Neural cell (in vitro differentiated cells): Measurements from ENCODE around the gene MIEN1. TPM values are rescaled to one million over a fixed set of nuclear protein-coding genes. Genes with fewer than 3 reads are reported as not detected.

Source experiments
- H2AFZ ChIP-seq: fragments of 200-600, 300-800 bp; sonication (generic), shearing (Covaris generic); 2 replicates; pipeline ENCODE4 v1.6.0; 2014; ENCODE audit warnings: low read depth, mild to moderate bottlenecking, antibody characterized with exemption, low read length, moderate library complexity
- H3F3A ChIP-seq: fragments of 200-600 bp; shearing (Covaris generic); 2 replicates; pipeline ENCODE4 v1.6.1; 2016; ENCODE audit warnings: mild to moderate bottlenecking, moderate library complexity, mixed read lengths, antibody characterized with exemption, low read length; ENCODE audit not compliant: insufficient read depth, poor library complexity, severe bottlenecking
- H3K27ac ChIP-seq: fragments of 200-600, 300-800 bp; sonication (generic), shearing (Covaris generic); 2 replicates; pipeline ENCODE4 v1.5.1; 2014; ENCODE audit warnings: mild to moderate bottlenecking, low read length, moderate library complexity
- H3K27me3 ChIP-seq: fragments of 300-800, 200-600 bp; sonication (generic), shearing (Covaris generic); 2 replicates; pipeline ENCODE4 v1.6.0; 2014; ENCODE audit warnings: mild to moderate bottlenecking, low read depth, low read length, moderate library complexity; ENCODE audit not compliant: insufficient read depth
- H3K36me3 ChIP-seq: fragments of 300-800, 200-600 bp; sonication (generic), shearing (Covaris generic); 2 replicates; pipeline ENCODE4 v1.5.1; 2014; ENCODE audit warnings: mild to moderate bottlenecking, antibody characterized with exemption, low read length, moderate library complexity; ENCODE audit not compliant: insufficient read depth
- H3K4me2 ChIP-seq: fragments of 300-800, 200-600 bp; sonication (generic), shearing (Covaris generic); 2 replicates; pipeline ENCODE4 v1.6.0; 2014; ENCODE audit warnings: mild to moderate bottlenecking, low read length
- H3K4me3 ChIP-seq: fragments of 300-800, 200-600 bp; sonication (generic), shearing (Covaris generic); 2 replicates; pipeline ENCODE4 v1.5.1; 2014; ENCODE audit warnings: mild to moderate bottlenecking, low read length, moderate library complexity
- H3K79me2 ChIP-seq: fragments of 200-600 bp; shearing (Covaris generic); replicated peaks from 2 replicates; pipeline ENCODE4 v1.6.0; 2014; ENCODE audit warnings: mild to moderate bottlenecking, low read length, moderate library complexity; ENCODE audit not compliant: insufficient read depth
- H3K9ac ChIP-seq: fragments of 300-800, 200-600 bp; sonication (generic), shearing (Covaris generic); 2 replicates; pipeline ENCODE4 v1.6.1; 2016; ENCODE audit warnings: mild to moderate bottlenecking, low read length, mixed read lengths
- H3K9me2 ChIP-seq: fragments of 200-600 bp; shearing (Covaris generic); 2 replicates; pipeline ENCODE4 v1.6.1; 2016; ENCODE audit warnings: mild to moderate bottlenecking, low read length, mixed read lengths; ENCODE audit not compliant: insufficient read depth
- H3K9me3 ChIP-seq: fragments of 200-600, 300-800 bp; sonication (generic), shearing (Covaris generic); 2 replicates; pipeline ENCODE4 v1.6.1; 2016; ENCODE audit warnings: mild to moderate bottlenecking, mixed run types, low read length, moderate library complexity, mixed read lengths
- H4K20me1 ChIP-seq: fragments of 200-600 bp; shearing (Covaris generic); 2 replicates; pipeline ENCODE4 v1.6.1; 2016; ENCODE audit warnings: mild to moderate bottlenecking, mixed run types; ENCODE audit not compliant: insufficient read depth
- EP300 ChIP-seq: fragments of 450-650 bp; conservative IDR thresholded peaks from 2 replicates; pipeline ENCODE4 v1.6.1; 2014; ENCODE audit warnings: antibody characterized with exemption, mild to moderate bottlenecking, moderate library complexity; ENCODE audit not compliant: poor library complexity, severe bottlenecking
- EZH2 ChIP-seq: fragments of 200-600, 300-800 bp; shearing (Covaris generic), sonication (generic); IDR thresholded peaks from 2 replicates; pipeline ENCODE4 v1.6.1; 2014; ENCODE audit warnings: antibody characterized with exemption, low read length, borderline replicate concordance, mild to moderate bottlenecking; ENCODE audit not compliant: insufficient read depth, poor library complexity, severe bottlenecking
- MXI1 ChIP-seq: fragments of 450-650 bp; conservative IDR thresholded peaks from 2 replicates; pipeline ENCODE4 v1.6.1; 2014; ENCODE audit warnings: antibody characterized with exemption, mild to moderate bottlenecking; ENCODE audit not compliant: poor library complexity, severe bottlenecking
- POLR2AphosphoS5 ChIP-seq: IDR thresholded peaks from 2 replicates; pipeline ENCODE4 v1.6.1; 2012
- RAD21 ChIP-seq: fragments of 450-650 bp; conservative IDR thresholded peaks from 2 replicates; pipeline ENCODE4 v1.6.1; 2014; ENCODE audit warnings: antibody characterized with exemption, mild to moderate bottlenecking, moderate library complexity
- REST ChIP-seq: IDR thresholded peaks from 2 replicates; pipeline ENCODE4 v1.6.1; 2012; ENCODE audit warnings: borderline replicate concordance
- SMC3 ChIP-seq: fragments of 450-650 bp; conservative IDR thresholded peaks from 2 replicates; pipeline ENCODE4 v1.6.1; 2014; ENCODE audit warnings: antibody characterized with exemption, mild to moderate bottlenecking, moderate library complexity; ENCODE audit not compliant: poor library complexity
- TAF1 ChIP-seq: IDR thresholded peaks from 2 replicates; pipeline ENCODE4 v1.6.1; 2012; ENCODE audit warnings: low read depth
- polyA plus RNA-seq: library from polyadenylated mRNA; depleted of rRNA; stranded (reverse); fragments of >200 nt; gene quantifications from 2 replicates; pipeline ENCODE4 v1.2.3, GENCODE V29; 2014
- TF ChIP-seq, protein P1 (sequence below): fragments of 450-650 bp; IDR thresholded peaks from 2 replicates; pipeline ENCODE4 v1.5.1; 2014; ENCODE audit warnings: antibody characterized with exemption, mild to moderate bottlenecking, moderate library complexity; ENCODE audit not compliant: poor library complexity, severe bottlenecking

MIEN1 gene
- polyA plus RNA-seq, 1 donor from 2014 or later = 106 TPM

DNA sequence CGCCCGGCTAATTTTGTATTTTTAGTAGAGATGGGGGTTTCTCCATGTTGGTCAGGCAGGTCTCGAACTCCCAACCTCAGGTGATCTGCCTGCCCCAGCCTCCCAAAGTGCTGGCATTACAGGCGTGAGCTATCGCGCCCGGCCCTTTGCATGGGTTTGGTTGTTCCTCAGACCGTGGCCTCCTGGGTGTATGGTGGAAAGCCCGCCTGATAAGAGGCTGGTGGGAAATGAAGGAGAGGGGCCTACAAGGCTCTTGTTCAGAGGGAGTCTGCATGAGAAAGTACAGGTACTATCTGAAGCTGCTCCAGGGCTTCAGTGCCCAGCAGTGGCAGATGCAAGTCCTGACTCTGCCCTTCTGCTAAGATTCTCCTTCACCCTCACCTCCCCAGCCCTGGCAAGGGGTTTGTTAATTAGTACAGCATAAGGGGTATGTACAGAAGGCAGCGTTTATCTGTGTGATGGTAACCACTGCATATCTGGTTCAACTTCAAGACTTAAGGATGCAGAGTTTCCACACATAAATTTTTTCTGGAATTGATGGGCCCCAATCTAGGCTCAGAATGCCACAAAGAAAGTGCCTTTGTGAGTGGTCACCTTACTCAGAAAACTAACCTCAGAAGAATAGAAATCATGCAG, 31.6 kb upstream of the MIEN1 start:
- Histone ChIP-seq H3K79me2 (no peaks in the 10 kb centered on the region), H2AFZ (no peak overlapping the region), H4K20me1 (no peaks in the 10 kb centered on the region), H3K27me3 (no peaks in the 10 kb centered on the region), H3K9me2 (no peaks in the 10 kb centered on the region), H3K4me2 (no peak overlapping the region), H3K9me3 (no peaks in the 10 kb centered on the region), H3K36me3 (no peaks in the 10 kb centered on the region), H3K9ac (no peak overlapping the region), H3K27ac (no peak overlapping the region), H3F3A (no peaks in the 10 kb centered on the region), H3K4me3 (no peak overlapping the region)
- TF ChIP-seq MXI1 (no peak), RAD21 (no peak), SMC3 (no peak), EP300 (no peak), TAF1 (no peak), REST (no peak)
- TF ChIP-seq, protein P1, sequence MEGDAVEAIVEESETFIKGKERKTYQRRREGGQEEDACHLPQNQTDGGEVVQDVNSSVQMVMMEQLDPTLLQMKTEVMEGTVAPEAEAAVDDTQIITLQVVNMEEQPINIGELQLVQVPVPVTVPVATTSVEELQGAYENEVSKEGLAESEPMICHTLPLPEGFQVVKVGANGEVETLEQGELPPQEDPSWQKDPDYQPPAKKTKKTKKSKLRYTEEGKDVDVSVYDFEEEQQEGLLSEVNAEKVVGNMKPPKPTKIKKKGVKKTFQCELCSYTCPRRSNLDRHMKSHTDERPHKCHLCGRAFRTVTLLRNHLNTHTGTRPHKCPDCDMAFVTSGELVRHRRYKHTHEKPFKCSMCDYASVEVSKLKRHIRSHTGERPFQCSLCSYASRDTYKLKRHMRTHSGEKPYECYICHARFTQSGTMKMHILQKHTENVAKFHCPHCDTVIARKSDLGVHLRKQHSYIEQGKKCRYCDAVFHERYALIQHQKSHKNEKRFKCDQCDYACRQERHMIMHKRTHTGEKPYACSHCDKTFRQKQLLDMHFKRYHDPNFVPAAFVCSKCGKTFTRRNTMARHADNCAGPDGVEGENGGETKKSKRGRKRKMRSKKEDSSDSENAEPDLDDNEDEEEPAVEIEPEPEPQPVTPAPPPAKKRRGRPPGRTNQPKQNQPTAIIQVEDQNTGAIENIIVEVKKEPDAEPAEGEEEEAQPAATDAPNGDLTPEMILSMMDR = no peak

- Histone ChIP-seq H3K4me2 (no peak overlapping the region), H3K27me3 (no peaks in the 10 kb centered on the region), H3F3A (no peaks in the 10 kb centered on the region), H3K36me3 (no peaks in the 10 kb centered on the region), H3K79me2 (no peaks in the 10 kb centered on the region), H2AFZ (no peak overlapping the region), H3K9ac (no peak overlapping the region), H3K9me3 (no peaks in the 10 kb centered on the region), H4K20me1 (no peaks in the 10 kb centered on the region), H3K4me3 (no peak overlapping the region), H3K27ac (no peak overlapping the region), H3K9me2 (no peaks in the 10 kb centered on the region)
- TF ChIP-seq MXI1 (no peak), REST (no peak), SMC3 (no peak), RAD21 (no peak), TAF1 (no peak), POLR2AphosphoS5 (no peak), EP300 (no peak), EZH2 (no peak)
- TF ChIP-seq, protein P1 = no peak
These were observed 28.9 kb upstream of the MIEN1 start for GRCh38 chr17:39759204-39759603.
